Mucosa of stomach (tissue), 1 donor: ENCODE results near the gene ATXN3L.

ENCODE experiments used
- H3K27me3 ChIP-seq: one replicate; pipeline ENCODE4 v1.7.0; 2013; ENCODE audit warnings: mild to moderate bottlenecking, low read length; ENCODE audit not compliant: control insufficient read depth, insufficient read depth
- H3K36me3 ChIP-seq: one replicate; pipeline ENCODE4 v1.7.0; 2013; ENCODE audit warnings: low read length; ENCODE audit not compliant: control insufficient read depth, insufficient read depth
- H3K4me1 ChIP-seq: one replicate; pipeline ENCODE4 v1.7.0; 2013; ENCODE audit warnings: mild to moderate bottlenecking, low read length; ENCODE audit not compliant: control insufficient read depth, insufficient read depth
- H3K4me3 ChIP-seq: one replicate; pipeline ENCODE4 v1.7.0; 2013; ENCODE audit warnings: low read length
- H3K9ac ChIP-seq: one replicate; pipeline ENCODE4 v1.7.0; 2013; ENCODE audit warnings: mild to moderate bottlenecking, low read length, moderate library complexity
- H3K9me3 ChIP-seq: one replicate; pipeline ENCODE4 v1.7.0; 2013; ENCODE audit warnings: mild to moderate bottlenecking, low read length, moderate library complexity; ENCODE audit not compliant: control insufficient read depth
- donor health status: Pancreatic carcinoma.

The ATXN3L gene

GRCh38 chrX:13279279-13280018, 40.4 kb downstream of the ATXN3L start:
- H3K9me3 ChIP-seq: no peaks in the 10 kb centered on the region
- no peaks in the 10 kb centered on the region for H3K4me1 ChIP-seq
- no peak overlapping the region for H3K9ac ChIP-seq
- H3K36me3 ChIP-seq: no peaks in the 10 kb centered on the region
- no peak overlapping the region for H3K4me3 ChIP-seq
- H3K27me3 ChIP-seq: no peaks in the 10 kb centered on the region

GRCh38 chrX:13277539-13277938, 42.3 kb downstream of the ATXN3L start:
- Histone ChIP-seq H3K9me3 (no peaks in the 10 kb centered on the region), H3K36me3 (no peaks in the 10 kb centered on the region), H3K4me3 (no peak overlapping the region), H3K27me3 (no peaks in the 10 kb centered on the region), H3K9ac (no peak overlapping the region), H3K4me1 (no peaks in the 10 kb centered on the region)

GRCh38 chrX:13276991-13277390, 42.9 kb downstream of the ATXN3L start:
- Histone ChIP-seq H3K27me3 (no peaks in the 10 kb centered on the region), H3K4me3 (no peak overlapping the region), H3K9ac (no peak overlapping the region), H3K4me1 (no peaks in the 10 kb centered on the region), H3K36me3 (no peaks in the 10 kb centered on the region), H3K9me3 (no peaks in the 10 kb centered on the region)

- H3K4me1 ChIP-seq: no peaks in the 10 kb centered on the region
- no peaks in the 10 kb centered on the region for H3K27me3 ChIP-seq
- no peak overlapping the region for H3K9ac ChIP-seq
- H3K9me3 ChIP-seq: no peaks in the 10 kb centered on the region
- H3K4me3 ChIP-seq: no peak overlapping the region
- no peaks in the 10 kb centered on the region for H3K36me3 ChIP-seq
These were observed 44.8 kb downstream of the ATXN3L start for GRCh38 chrX:13275031-13275430.

GRCh38 chrX:13272426-13272825, 47.4 kb downstream of the ATXN3L start:
- H3K36me3 ChIP-seq: no peaks in the 10 kb centered on the region
- no peak overlapping the region for H3K4me3 ChIP-seq
- no peak overlapping the region for H3K9ac ChIP-seq
- H3K27me3 ChIP-seq: no peaks in the 10 kb centered on the region
- H3K9me3 ChIP-seq: no peaks in the 10 kb centered on the region
- no peaks in the 10 kb centered on the region for H3K4me1 ChIP-seq

GRCh38 chrX:13271511-13271910, 48.3 kb downstream of the ATXN3L start:
- Histone ChIP-seq H3K4me1 (no peaks in the 10 kb centered on the region), H3K4me3 (no peak overlapping the region), H3K36me3 (no peaks in the 10 kb centered on the region), H3K9me3 (no peaks in the 10 kb centered on the region), H3K27me3 (no peaks in the 10 kb centered on the region), H3K9ac (no peak overlapping the region)

- Histone ChIP-seq H3K4me3 (no peak overlapping the region), H3K9ac (no peak overlapping the region), H3K36me3 (no peaks in the 10 kb centered on the region), H3K4me1 (no peaks in the 10 kb centered on the region), H3K9me3 (no peaks in the 10 kb centered on the region), H3K27me3 (no peaks in the 10 kb centered on the region)
These were observed 49.5 kb downstream of the ATXN3L start for GRCh38 chrX:13270360-13270759.

GRCh38 chrX:13268874-13269273, 51.0 kb downstream of the ATXN3L start:
- H3K4me3 ChIP-seq: no peak overlapping the region
- no peaks in the 10 kb centered on the region for H3K36me3 ChIP-seq
- H3K9me3 ChIP-seq: no peaks in the 10 kb centered on the region
- H3K9ac ChIP-seq: no peak overlapping the region
- no peaks in the 10 kb centered on the region for H3K4me1 ChIP-seq
- no peaks in the 10 kb centered on the region for H3K27me3 ChIP-seq
